Ishikawa (cell line): ENCODE results near the gene FGF14.

Experiments
- CEBPB ChIP-seq: IDR thresholded peaks from 2 replicates; pipeline ENCODE4 v1.6.1; 2012
- EGR1 ChIP-seq: IDR thresholded peaks from 2 replicates; pipeline ENCODE4 v1.6.1; 2012

DNA sequence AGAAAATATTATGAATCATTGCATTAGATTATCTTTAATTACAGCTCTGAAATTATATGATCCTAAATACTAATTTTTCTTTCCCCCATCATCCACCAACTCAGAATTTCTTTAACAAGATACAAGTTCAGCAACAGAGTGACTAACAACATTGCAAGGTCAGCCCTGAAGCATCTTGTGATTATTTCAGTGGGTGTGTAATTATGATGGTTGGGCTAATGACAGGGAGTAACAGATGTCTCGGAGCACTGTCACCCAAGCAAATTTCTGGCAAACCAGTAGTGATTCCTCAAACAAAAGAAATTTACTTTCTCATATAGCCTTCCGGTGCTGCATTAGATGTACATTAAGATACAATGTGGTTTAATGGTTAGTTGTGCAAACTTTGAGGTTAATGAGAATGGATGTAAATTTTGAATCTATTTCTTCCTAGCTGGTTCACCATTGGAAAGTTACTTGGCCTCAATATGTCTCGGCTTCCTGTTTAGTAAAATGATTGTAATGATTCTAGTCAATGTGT lies 710.4 kb downstream of the FGF14 start:
- TF ChIP-seq CEBPB (no peak), EGR1 (no peak)
